Heart left ventricle (tissue), 16 donors: Measurements from ENCODE around the gene CCSER1. TPM values are rescaled to one million over a fixed set of nuclear protein-coding genes. Genes with fewer than 3 reads are reported as not detected.
"Not testable (repeated sequence)": the region's sequence is repeated elsewhere in the genome, so short reads cannot be mapped to it uniquely, and the experiment has no call there.

Source experiments
- ATAC-seq, 4 donors: fragments of 200-7000 bp; cut with Tn5 transposase; one replicate each; pipeline ENCODE4 v1.9.1; 2020 to 2022; ENCODE audit warnings: moderate library complexity in 4 of 4, mild to moderate bottlenecking in 3 of 4, moderate number of reproducible peaks in 1 of 4
- DNase-seq, 5 donors: peaks; one replicate each; pipeline ENCODE4 v3.0.0-alpha.2; 2020
- H3K27ac ChIP-seq, 12 donors: fragments of 200-600 bp; sonication (generic) in 4 of 12; one replicate each; pipeline versions ENCODE4 v1.5.0 to v1.8.0; 2016 to 2022; ENCODE audit warnings: mild to moderate bottlenecking in 2 of 12
- H3K27me3 ChIP-seq, 9 donors: fragments of 200-600 bp; sonication (generic) in 2 of 9; one replicate each; pipeline versions ENCODE4 v1.5.1 to v1.8.0; 2016 to 2022; ENCODE audit warnings: mild to moderate bottlenecking in 3 of 9
- H3K36me3 ChIP-seq, 9 donors: fragments of 200-600 bp; sonication (generic) in 2 of 9; one replicate each; pipeline versions ENCODE4 v1.5.0 to v1.8.0; 2018 to 2022; ENCODE audit warnings: mild to moderate bottlenecking in 2 of 9
- H3K4me1 ChIP-seq, 12 donors: fragments of 200-600 bp; sonication (generic) in 4 of 12; one replicate each; pipeline versions ENCODE4 v1.5.0 to v1.8.0; 2016 to 2022; ENCODE audit warnings: mild to moderate bottlenecking in 3 of 12
- H3K4me3 ChIP-seq, 12 donors: fragments of 200-600 bp; sonication (generic) in 4 of 12; one replicate each; pipeline versions ENCODE4 v1.5.0 to v1.8.0; 2017 to 2022; ENCODE audit warnings: mild to moderate bottlenecking in 9 of 12, moderate library complexity in 4 of 12
- H3K9me3 ChIP-seq, 12 donors: fragments of 200-600 bp; sonication (generic) in 4 of 12; one replicate each; pipeline versions ENCODE4 v1.5.0 to v1.8.0; 2016 to 2022; ENCODE audit warnings: mild to moderate bottlenecking in 1 of 12
- POLR2A ChIP-seq, 2 donors: fragments of 450-650 bp; IDR thresholded peaks; one replicate each; pipeline ENCODE4 v1.6.1; 2017; ENCODE audit warnings: antibody characterized with exemption in 2 of 2, mild to moderate bottlenecking in 2 of 2, moderate library complexity in 2 of 2
- WGBS, 4 donors: extraction: QIAGEN DNeasy Blood & Tissue Kit in 2 of 4; methylation state at CpG; one replicate each; pipeline versions ENCODE4 v1.1.5 to v1.1.7; 2013 to 2018; 5-methylcytosine and 5-hydroxymethylcytosine counted together
- intact Hi-C, 10 donors: fragments of 100-400 bp; cut with DNase I; formaldehyde crosslinking; loops; one replicate each; pipeline versions ENCODE4 v1.11.1 to v1.14.2; 2022
- polyA plus RNA-seq, 2 donors: library from polyadenylated mRNA; stranded (reverse); fragments of 200-250 nt; gene quantifications; one replicate each; pipeline ENCODE4 v1.2.3, GENCODE V29; 2013
- total RNA-seq, 9 donors: library from RNA; depleted of rRNA in 2 of 9; stranded (reverse); fragments of >200 nt in 2 of 9; fragmentation: NEBNext Ultra II Directional in 3 of 9; extraction: Animal tissue kit (Norgen Biotek cat#: 25700) in 3 of 9; gene quantifications; one replicate each; pipeline versions ENCODE4 v1.1.0 to v1.2.4, GENCODE V29; 2016 to 2023
- TF ChIP-seq, protein P1 (sequence below), 12 donors: fragments of 200-600 bp; sonication (generic) in 4 of 12; IDR thresholded peaks; one replicate each; pipeline versions ENCODE4 v1.5.0 to v1.8.0; 2018 to 2022; ENCODE audit warnings: antibody characterized with exemption in 12 of 12, mild to moderate bottlenecking in 5 of 12
- donor health status: ischemic (EF 13 %, LVEDD 7.1; RV severe dilation, severe dysfunction).
- donor health status: healthy with polysubstance abuse.
- donor health status: DM: no; HTN: yes; CAD: no.
- donor health status: DM: no; HTN: no; CAD: no.
- donor health status: ischemic (EF 25% LVEDD 6.9; RV normal size, moderate dysfunction).
- donor health status: ischemic (EF 25% LVEDD 5.7; RV mildly dilated, moderate dysfunction).
- donor health status: healthy.
- donor health status: DM: yes; HTN: yes; CAD: no.
- donor health status: ischemic (EF 35%, LVEDD 5.7; RV mildly dilated, moderate dysfunction).
- donor health status: nonischemic (EF 11% LVEDD 7.7; RV severe dilation, severe dysfunction).
- donor health status: DM: yes; HTN: yes; CAD: no.
- donor health status: PGD.
- donor health status: ischemic (EF 29% LVEDD 5.4; RV normal size, mild dysfunction).
- donor health status: nonischemic (EF 23%, LVEDD 6.1; RV moderate dilation, normal function).

CCSER1 gene
- total and polyA plus RNA-seq, 11 donors: 2.5 to 15.8 (median 12.2) TPM

GRCh38 chr4:91317434-91317833 lies 1190.2 kb downstream of the CCSER1 start:
- ATAC-seq (no peak), DNase-seq (no peak)
- H3K36me3 ChIP-seq: no peaks in the 10 kb centered on the region
- intact Hi-C loops: no loop called here
- H3K9me3 ChIP-seq: no peaks in the 10 kb centered on the region
- 69 to 84% (median 82%) methylated on average over 4 of the region's 4 CpGs for WGBS, 4 donors
- H3K27ac ChIP-seq: no peak overlapping the region
- H3K27me3 ChIP-seq: no peaks in the 10 kb centered on the region
- H3K4me3 ChIP-seq: no peak overlapping the region
- TF ChIP-seq POLR2A (IDR thresholded peaks at IDR 0.05): no peak
- H3K4me1 ChIP-seq: no peaks in the 10 kb centered on the region

GRCh38 chr4:91319556-91320268 lies 1192.5 kb downstream of the CCSER1 start:
- ATAC-seq (no peak), DNase-seq (no peak)
- 77 to 90% (median 89%) methylated on average over 4 of the region's 4 CpGs for whole genome bisulfite sequencing, 4 donors
- intact Hi-C loops: no loop called here
- Histone ChIP-seq H3K4me3 (no peak overlapping the region), H3K4me1 (no peaks in the 10 kb centered on the region), H3K9me3 (peaks cover 0 to 6% (median 0%) of the 10 kb centered on the region in 12 donors), H3K36me3 (no peaks in the 10 kb centered on the region), H3K27me3 (no peaks in the 10 kb centered on the region), H3K27ac (no peak overlapping the region)
- TF ChIP-seq POLR2A (IDR thresholded peaks at IDR 0.05): no peak
- TF ChIP-seq, protein P1, sequence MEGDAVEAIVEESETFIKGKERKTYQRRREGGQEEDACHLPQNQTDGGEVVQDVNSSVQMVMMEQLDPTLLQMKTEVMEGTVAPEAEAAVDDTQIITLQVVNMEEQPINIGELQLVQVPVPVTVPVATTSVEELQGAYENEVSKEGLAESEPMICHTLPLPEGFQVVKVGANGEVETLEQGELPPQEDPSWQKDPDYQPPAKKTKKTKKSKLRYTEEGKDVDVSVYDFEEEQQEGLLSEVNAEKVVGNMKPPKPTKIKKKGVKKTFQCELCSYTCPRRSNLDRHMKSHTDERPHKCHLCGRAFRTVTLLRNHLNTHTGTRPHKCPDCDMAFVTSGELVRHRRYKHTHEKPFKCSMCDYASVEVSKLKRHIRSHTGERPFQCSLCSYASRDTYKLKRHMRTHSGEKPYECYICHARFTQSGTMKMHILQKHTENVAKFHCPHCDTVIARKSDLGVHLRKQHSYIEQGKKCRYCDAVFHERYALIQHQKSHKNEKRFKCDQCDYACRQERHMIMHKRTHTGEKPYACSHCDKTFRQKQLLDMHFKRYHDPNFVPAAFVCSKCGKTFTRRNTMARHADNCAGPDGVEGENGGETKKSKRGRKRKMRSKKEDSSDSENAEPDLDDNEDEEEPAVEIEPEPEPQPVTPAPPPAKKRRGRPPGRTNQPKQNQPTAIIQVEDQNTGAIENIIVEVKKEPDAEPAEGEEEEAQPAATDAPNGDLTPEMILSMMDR (IDR thresholded peaks at IDR 0.05): no peak

GRCh38 chr4:91322961-91323360 lies 1195.8 kb downstream of the CCSER1 start:
- WGBS, 4 donors: 85 to 100% (median 88%) methylated on average over 1 of the region's 1 CpG
- DNase-seq: no peak

DNA sequence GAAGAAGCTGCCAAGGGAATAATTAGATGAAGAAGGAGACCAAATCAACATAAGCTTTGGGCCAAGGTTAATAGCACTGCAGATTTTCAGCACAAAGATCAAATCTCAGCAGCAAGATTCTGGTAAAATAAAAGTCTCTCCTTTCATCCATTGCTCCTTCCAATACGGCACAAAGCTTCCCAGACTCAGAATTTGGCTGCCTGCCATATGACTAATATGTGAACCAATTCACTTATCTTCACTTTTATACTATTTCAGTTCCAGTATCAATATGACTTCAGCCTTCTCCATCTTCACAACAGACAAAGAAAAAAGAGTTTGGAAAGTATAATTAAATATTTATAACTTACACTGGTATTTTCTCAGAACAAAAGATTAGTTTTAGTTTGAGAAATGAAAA lies 1198.3 kb downstream of the CCSER1 start:
- DNase-seq: peak in 1 of 5 donors; percentile 21

More at GRCh38 chr4:91322961-91323360, 1195.8 kb downstream of the CCSER1 start:
- TF ChIP-seq POLR2A (IDR thresholded peaks at IDR 0.05): no peak
- TF ChIP-seq, protein P1 (IDR thresholded peaks at IDR 0.05): no peak
- Histone ChIP-seq H3K27me3 (no peaks in the 10 kb centered on the region), H3K27ac (no peak overlapping the region), H3K4me1 (peaks cover 0 to 7% (median 0%) of the 10 kb centered on the region in 12 donors), H3K4me3 (no peak overlapping the region), H3K9me3 (peaks cover 0 to 18% (median 7%) of the 10 kb centered on the region in 12 donors), H3K36me3 (no peaks in the 10 kb centered on the region)
- intact Hi-C loops: no loop called here
- no peak for ATAC-seq

DNA sequence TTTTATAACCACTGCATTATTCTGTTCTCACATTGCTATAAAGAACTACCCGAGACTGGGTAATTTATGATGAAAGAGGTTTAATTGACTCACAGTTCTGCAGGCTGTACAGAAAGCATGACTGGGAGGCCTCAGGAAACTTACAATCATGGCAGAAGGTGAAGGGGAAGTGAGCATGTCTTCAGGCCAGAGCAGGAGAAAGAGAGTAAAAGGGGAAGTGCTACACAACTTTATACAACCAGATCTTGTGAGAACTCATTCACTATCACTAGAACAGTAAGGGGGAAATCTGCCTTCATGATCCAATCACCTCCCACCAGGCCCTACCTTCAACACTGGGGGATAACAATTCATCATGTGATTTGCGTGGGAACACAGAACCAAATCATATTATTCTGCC lies 1199.0 kb downstream of the CCSER1 start:
- intact Hi-C loops, H3K4me1 ChIP-seq, H3K27me3 ChIP-seq, DNase-seq, ATAC-seq, H3K36me3 ChIP-seq, H3K27ac ChIP-seq, H3K4me3 ChIP-seq: not testable (repeated sequence)
- WGBS, 4 donors: 76 to 88% (median 81%) methylated on average over 2 of the region's 2 CpGs
- H3K9me3 ChIP-seq: peaks cover 0 to 18% (median 7%) of the 10 kb centered on the region in 12 donors

More for the DNA sequence above, 1198.3 kb downstream of the CCSER1 start:
- no peak for ATAC-seq
- Histone ChIP-seq H3K4me3 (no peak overlapping the region), H3K27me3 (no peaks in the 10 kb centered on the region), H3K4me1 (peaks cover 0 to 7% (median 0%) of the 10 kb centered on the region in 12 donors), H3K9me3 (peaks cover 0 to 18% (median 7%) of the 10 kb centered on the region in 12 donors), H3K36me3 (no peaks in the 10 kb centered on the region), H3K27ac (no peak overlapping the region)
- intact Hi-C loops: no loop called here
- TF ChIP-seq, protein P1 (IDR thresholded peaks at IDR 0.05): no peak
- TF ChIP-seq POLR2A (IDR thresholded peaks at IDR 0.05): no peak
- 0 to 11% (median 3%) methylated on average over 1 of the region's 1 CpG for WGBS, 4 donors
